GM19043 (cell line): ENCODE measurements around the gene PLK5.
"Not testable (repeated sequence)": the region's sequence is repeated elsewhere in the genome, so short reads cannot be mapped to it uniquely, and the experiment has no call there.

Experiments used
- ATAC-seq: cut with Tn5 transposase; IDR thresholded peaks from one replicate; pipeline ENCODE4 v1.9.1; 2021; ENCODE audit warnings: low read depth; ENCODE audit not compliant: unreplicated experiment

The PLK5 gene

GRCh38 chr19:1522061-1522460, 1.8 kb upstream of the PLK5 start:
- no peak for ATAC-seq

DNA sequence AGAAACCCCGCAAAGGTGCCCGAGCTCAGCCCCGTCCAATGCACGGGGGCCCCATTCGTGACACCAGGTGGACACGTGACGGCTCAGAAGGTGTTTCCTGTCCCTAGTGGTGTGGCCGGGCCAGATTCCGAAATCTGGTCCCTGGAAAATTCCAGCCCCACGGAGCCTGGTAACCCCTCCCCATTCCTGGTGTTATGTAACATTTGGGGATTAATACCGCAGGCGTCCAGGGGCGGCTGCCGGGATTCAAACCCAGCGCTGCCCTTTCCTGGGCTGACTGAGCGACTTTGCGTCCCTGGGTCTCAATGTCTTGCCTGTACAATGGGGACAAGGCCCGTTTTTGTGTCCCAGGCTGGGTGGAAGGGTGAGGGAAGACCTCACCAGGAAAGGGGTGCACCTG, 1.0 kb upstream of the PLK5 start:
- ATAC-seq: no peak

GRCh38 chr19:1524287-1524971, 552 bp downstream of the PLK5 start:
- no peak for ATAC-seq

- no peak for ATAC-seq
Observed at GRCh38 chr19:1524972-1525325, 1.1 kb downstream of the PLK5 start.

DNA sequence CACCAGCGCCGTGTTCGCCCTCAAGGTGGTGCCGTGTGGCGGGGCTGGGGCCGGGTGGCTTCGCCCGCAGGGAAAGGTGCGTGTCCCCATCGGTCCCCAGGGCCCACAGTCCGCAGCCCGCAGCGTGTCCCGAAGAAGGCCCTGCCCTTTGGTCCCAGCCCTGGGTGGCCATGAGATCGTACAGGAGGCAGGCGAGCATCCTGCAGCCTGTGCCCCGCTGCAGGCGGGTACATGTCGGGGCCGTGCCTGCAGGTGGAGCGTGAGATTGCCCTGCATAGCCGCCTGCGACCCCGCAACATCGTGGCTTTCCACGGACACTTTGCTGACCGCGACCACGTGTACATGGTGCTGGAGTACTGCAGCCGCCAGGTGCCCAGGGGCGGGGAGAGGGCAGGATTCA, 1.5 kb downstream of the PLK5 start:
- no peak for ATAC-seq

GRCh38 chr19:1526066-1526778, 2.3 kb downstream of the PLK5 start:
- no peak for ATAC-seq

DNA sequence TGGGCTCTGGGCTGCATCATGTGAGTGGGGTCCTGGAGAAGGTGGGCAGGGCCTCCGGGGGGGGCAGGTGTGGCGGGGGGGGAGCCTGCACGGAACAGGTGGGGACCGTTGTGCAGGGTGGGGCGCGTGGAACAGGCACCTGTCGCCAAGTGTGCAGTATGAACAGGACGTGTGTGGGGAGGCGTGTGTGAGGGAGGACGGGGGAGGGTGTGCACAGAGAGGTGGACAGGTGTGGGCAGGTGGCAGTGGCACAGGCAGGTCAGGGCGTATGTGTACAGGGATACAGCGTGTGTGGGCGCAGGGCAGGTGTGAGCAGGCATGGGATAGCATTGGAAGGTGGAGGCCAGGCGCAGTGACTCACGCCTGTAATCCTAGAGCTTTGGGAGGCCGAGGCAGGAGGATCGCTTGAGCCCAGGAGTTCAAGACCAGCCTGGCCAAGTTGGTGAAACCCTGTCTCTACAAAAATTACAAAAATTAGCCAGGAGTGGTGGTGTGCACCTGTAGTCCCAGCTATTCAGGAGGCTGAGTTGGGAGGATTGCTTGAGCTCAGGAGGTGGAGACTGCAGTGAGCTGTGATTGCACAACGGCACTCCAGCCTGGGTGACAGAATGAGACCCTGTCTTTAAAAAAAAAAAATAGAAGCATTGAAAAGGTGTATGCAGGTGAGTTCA, 3.2 kb downstream of the PLK5 start:
- no peak for ATAC-seq

GRCh38 chr19:1527650-1528309, 3.9 kb downstream of the PLK5 start:
- no peak for ATAC-seq

GRCh38 chr19:1528596-1529429, 4.9 kb downstream of the PLK5 start:
- no peak for ATAC-seq

GRCh38 chr19:1529430-1529816, 5.5 kb downstream of the PLK5 start:
- ATAC-seq: no peak

- not testable (repeated sequence) for ATAC-seq
Observed at GRCh38 chr19:1530856-1531255, 7.0 kb downstream of the PLK5 start.

DNA sequence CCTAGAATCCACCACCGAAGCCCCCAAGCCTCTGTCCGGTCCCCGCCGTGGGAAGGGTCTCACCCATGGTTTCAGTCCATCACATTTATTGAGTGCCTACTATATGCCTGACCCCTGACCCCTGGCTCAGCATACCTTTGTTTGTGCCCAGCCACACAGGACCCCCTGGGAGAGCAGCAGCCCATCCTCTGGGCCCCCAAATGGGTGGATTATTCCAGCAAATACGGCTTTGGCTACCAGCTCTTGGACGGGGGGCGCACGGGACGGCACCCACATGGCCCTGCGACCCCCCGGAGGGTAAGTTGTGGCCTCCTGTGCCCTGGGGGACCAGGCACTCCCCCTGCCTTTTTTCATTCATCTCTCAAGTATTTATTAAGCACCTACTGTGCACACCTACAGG, 7.7 kb downstream of the PLK5 start:
- ATAC-seq: no peak

DNA sequence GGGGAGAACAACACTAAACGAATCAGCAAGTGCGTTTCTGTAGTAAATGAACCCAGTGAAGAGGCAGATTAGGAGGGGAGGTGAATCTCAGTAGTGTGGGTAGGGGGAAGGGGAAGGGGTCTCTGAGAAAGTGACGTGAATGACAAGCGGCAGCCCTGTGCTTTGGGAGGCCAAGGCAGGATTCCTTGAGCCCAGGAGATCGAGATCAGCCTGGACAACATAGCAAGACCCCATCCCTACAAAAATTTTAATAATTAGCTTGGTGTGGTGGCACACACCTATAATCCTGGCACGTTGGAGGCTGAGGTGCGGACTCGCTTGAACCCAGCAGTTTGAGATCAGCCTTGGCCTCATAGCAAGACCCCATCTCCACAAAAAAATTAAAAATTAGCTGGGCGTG, 8.1 kb downstream of the PLK5 start:
- no peak for ATAC-seq

GRCh38 chr19:1533510-1534150, 9.8 kb downstream of the PLK5 start:
- no peak for ATAC-seq

DNA sequence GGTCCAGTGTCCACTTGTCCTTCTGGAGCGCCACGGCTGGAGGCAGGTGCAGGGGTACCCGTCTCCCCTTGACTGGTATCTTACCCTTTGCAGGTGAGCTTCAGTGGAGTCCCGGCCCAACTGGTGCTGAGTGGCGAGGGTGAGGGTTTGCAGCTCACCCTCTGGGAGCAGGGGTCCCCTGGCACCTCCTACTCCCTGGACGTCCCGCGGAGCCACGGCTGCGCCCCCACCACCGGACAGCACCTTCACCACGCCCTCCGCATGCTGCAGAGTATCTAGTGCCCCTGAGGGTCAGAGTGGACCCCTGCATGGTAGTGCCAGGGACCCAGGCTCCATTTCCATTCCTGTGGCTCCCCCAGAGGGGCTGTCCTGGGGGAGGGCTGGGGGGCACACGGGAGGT, 11.1 kb downstream of the PLK5 start:
- ATAC-seq: no peak

DNA sequence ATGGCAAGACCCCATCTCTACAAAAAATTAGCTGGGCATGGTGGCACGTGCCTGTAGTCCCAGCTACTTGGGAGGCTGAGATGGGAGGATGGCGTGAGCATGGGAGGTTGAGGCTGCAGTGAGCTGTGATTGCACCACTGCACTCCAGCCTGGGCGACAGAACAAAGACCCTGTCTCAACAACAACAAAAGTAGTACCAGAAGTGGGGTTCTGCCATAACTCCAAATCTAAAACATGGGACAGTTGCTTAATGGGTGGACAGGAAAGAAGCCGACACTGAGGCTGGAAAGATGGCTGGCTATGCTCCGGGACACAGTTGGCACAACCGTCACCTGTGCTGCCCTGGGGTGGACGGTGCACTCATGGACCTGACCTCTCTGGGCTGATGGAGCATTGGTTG, 11.8 kb downstream of the PLK5 start:
- not testable (repeated sequence) for ATAC-seq

- ATAC-seq: no peak
Observed at GRCh38 chr19:1538978-1539377, 15.1 kb downstream of the PLK5 start.

DNA sequence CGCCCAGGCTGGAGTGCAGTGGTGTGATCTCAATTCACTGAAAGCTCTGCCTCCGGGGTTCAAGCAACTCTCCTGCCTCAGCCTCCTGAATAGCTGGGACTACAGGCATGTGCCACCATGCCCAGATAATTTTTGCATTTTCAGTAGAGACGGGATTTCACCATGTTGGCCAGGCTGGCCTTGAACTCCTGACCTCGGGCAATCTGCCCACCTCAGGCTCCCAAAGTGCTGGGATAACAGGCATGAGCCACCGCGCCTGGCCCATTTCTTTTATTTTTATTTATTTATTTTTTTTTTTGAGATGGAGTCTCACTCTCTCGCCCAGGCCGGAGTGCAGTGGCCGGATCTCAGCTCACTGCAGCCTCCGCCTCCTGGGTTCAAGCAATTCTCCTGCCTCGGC, 15.9 kb downstream of the PLK5 start:
- not testable (repeated sequence) for ATAC-seq

DNA sequence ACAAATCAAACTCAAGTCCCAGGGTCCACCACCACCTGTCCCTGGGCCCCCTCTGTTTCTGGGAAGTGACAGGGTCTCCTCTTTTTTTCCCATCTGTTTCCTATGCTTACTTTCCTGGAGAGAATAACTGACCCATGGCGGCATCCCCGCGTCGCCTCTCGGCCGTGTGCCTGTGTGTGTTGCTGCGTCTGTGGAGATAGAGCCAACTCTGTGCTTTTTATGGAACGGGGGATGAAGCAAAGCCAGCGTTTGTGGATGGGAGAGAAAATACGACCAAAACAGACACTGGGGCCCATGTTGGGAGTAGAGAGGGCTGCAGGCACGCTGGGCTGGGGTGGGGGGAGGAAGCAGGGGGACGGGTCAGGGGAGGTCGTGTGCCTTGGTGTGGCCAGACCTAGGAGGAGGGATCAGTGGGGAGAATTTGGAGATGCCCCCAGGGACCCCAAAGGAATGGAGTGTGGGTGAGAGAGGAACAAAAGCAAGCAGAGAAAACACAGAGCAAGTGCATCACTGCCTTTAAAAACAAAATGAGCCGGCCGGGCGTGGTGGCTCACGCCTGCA, 16.6 kb downstream of the PLK5 start:
- no peak for ATAC-seq
